Urinary bladder (tissue), 4 donors: ENCODE measurements around the gene TPI1. TPM values are rescaled to one million over a fixed set of nuclear protein-coding genes. Genes with fewer than 3 reads are reported as not detected.
"Not testable (repeated sequence)": the region's sequence is repeated elsewhere in the genome, so short reads cannot be mapped to it uniquely, and the experiment has no call there.

Experiments
- DNase-seq: peaks from one replicate; pipeline ENCODE4 v3.0.0-alpha.2; 2015; ENCODE audit errors: extremely low spot score
- H3K27ac ChIP-seq: one replicate; pipeline ENCODE4 v1.5.1; 2013; ENCODE audit warnings: low read depth, mild to moderate bottlenecking, moderate library complexity
- H3K36me3 ChIP-seq: one replicate; pipeline ENCODE4 v1.6.1; 2013; ENCODE audit warnings: mild to moderate bottlenecking, moderate library complexity; ENCODE audit not compliant: insufficient read depth
- H3K4me1 ChIP-seq: one replicate; pipeline ENCODE4 v1.6.1; 2013; ENCODE audit warnings: mild to moderate bottlenecking, moderate library complexity; ENCODE audit not compliant: insufficient read depth
- H3K4me3 ChIP-seq: one replicate; pipeline ENCODE4 v1.5.1; 2013; ENCODE audit warnings: low read depth, low read length
- whole genome bisulfite sequencing: extraction: QIAGEN DNeasy Blood & Tissue Kit; methylation state at CpG from one replicate; pipeline ENCODE4 v1.1.7; 2013; 5-methylcytosine and 5-hydroxymethylcytosine counted together
- polyA plus RNA-seq: library from polyadenylated mRNA; stranded (reverse); fragments of 200-250 nt; gene quantifications from one replicate; pipeline ENCODE4 v1.2.3, GENCODE V29; 2013
- total RNA-seq: library from RNA; depleted of rRNA; stranded (reverse); fragments of >200 nt; gene quantifications from one replicate; pipeline ENCODE4 v1.2.3, GENCODE V29; 2014
- donor health status: healthy with polysubstance abuse.
- donor health status: healthy.

Gene TPI1
- total and polyA plus RNA-seq, 2 donors = 331 to 708 TPM

GRCh38 chr12:6872073-6873048, 5.0 kb downstream of the TPI1 start:
- no peaks in the 10 kb centered on the region for H3K4me1 ChIP-seq
- peak overlapping the region; percentile 66 for H3K4me3 ChIP-seq
- 1% methylated on average over 40 of the region's 40 CpGs for WGBS
- peak overlapping the region; percentile 60 for H3K27ac ChIP-seq
- no peak for DNase-seq
- H3K36me3 ChIP-seq = no peaks in the 10 kb centered on the region

- H3K27ac ChIP-seq = peak within 1 kb of the TSS; percentile 62
- DNase-seq = peak; percentile 84
- H3K36me3 ChIP-seq = no peaks in the 10 kb centered on the region
- no peaks in the 10 kb centered on the region for H3K4me1 ChIP-seq
- WGBS = under 1% methylated on average over 66 of the region's 66 CpGs
- peak within 1 kb of the TSS; percentile 66 for H3K4me3 ChIP-seq
Measured at GRCh38 chr12:6873094-6874014, 6.0 kb downstream of the TPI1 start, which contains the start of gene SPSB2. Gene SPSB2 (minus strand): TSS chr12:6873303. CDS start chr12:6872901, 402 bp downstream.

GRCh38 chr12:6874015-6874368, 6.7 kb downstream of the TPI1 start:
- Histone ChIP-seq H3K4me3 (peak overlapping the region; percentile 66), H3K27ac (peak overlapping the region; percentile 62)
- H3K36me3 ChIP-seq, DNase-seq, H3K4me1 ChIP-seq: not testable (repeated sequence)
- 45% methylated on average over 9 of the region's 9 CpGs for WGBS

GRCh38 chr12:6879824-6880223, 12.5 kb downstream of the TPI1 start:
- H3K4me1 ChIP-seq, H3K4me3 ChIP-seq, H3K36me3 ChIP-seq, H3K27ac ChIP-seq, DNase-seq: not testable (repeated sequence)
- 90% methylated on average over 11 of the region's 11 CpGs for WGBS

- H3K4me3 ChIP-seq = no peak overlapping the region
- H3K36me3 ChIP-seq = no peaks in the 10 kb centered on the region
- DNase-seq = no peak
- no peaks in the 10 kb centered on the region for H3K4me1 ChIP-seq
- 98% methylated on average over 5 of the region's 5 CpGs for WGBS
- no peak overlapping the region for H3K27ac ChIP-seq
Measured at GRCh38 chr12:6883252-6883651, 15.9 kb downstream of the TPI1 start.

GRCh38 chr12:6883683-6884082, 16.4 kb downstream of the TPI1 start:
- H3K4me3 ChIP-seq = no peak overlapping the region
- no peaks in the 10 kb centered on the region for H3K4me1 ChIP-seq
- H3K27ac ChIP-seq = no peak overlapping the region
- DNase-seq = no peak
- H3K36me3 ChIP-seq = no peaks in the 10 kb centered on the region
- 96% methylated on average over 11 of the region's 11 CpGs for WGBS

GRCh38 chr12:6884539-6884938, 17.2 kb downstream of the TPI1 start:
- H3K36me3 ChIP-seq = no peaks in the 10 kb centered on the region
- H3K4me1 ChIP-seq = no peaks in the 10 kb centered on the region
- no peak for DNase-seq
- H3K4me3 ChIP-seq = no peak overlapping the region
- no peak overlapping the region for H3K27ac ChIP-seq
- 69% methylated on average over 22 of the region's 22 CpGs for WGBS

GRCh38 chr12:6886206-6886999, 19.1 kb downstream of the TPI1 start:
- not testable (repeated sequence) for H3K4me3 ChIP-seq, H3K27ac ChIP-seq, DNase-seq, H3K36me3 ChIP-seq, H3K4me1 ChIP-seq
- 80% methylated on average over 12 of the region's 15 CpGs for WGBS

GRCh38 chr12:6887460-6887859, 20.1 kb downstream of the TPI1 start:
- Histone ChIP-seq H3K27ac (no peak overlapping the region), H3K4me1 (no peaks in the 10 kb centered on the region), H3K36me3 (no peaks in the 10 kb centered on the region), H3K4me3 (no peak overlapping the region)
- DNase-seq = no peak
- WGBS = 82% methylated on average over 8 of the region's 8 CpGs

GRCh38 chr12:6888360-6888759, 21.0 kb downstream of the TPI1 start:
- no peaks in the 10 kb centered on the region for H3K36me3 ChIP-seq
- H3K4me1 ChIP-seq = no peaks in the 10 kb centered on the region
- no peak overlapping the region for H3K4me3 ChIP-seq
- no peak for DNase-seq
- 92% methylated on average over 2 of the region's 2 CpGs for WGBS
- H3K27ac ChIP-seq = no peak overlapping the region

- WGBS = 72% methylated on average over 7 of the region's 7 CpGs
- not testable (repeated sequence) for H3K27ac ChIP-seq, H3K36me3 ChIP-seq, H3K4me3 ChIP-seq, DNase-seq, H3K4me1 ChIP-seq
Measured at GRCh38 chr12:6888794-6889193, 21.5 kb downstream of the TPI1 start.

- H3K36me3 ChIP-seq, H3K4me3 ChIP-seq, DNase-seq, H3K4me1 ChIP-seq, H3K27ac ChIP-seq: not testable (repeated sequence)
- 95% methylated on average over 21 of the region's 21 CpGs for WGBS
Measured at GRCh38 chr12:6889775-6890573, 22.6 kb downstream of the TPI1 start.
